ENCODE data around the gene FAT3.

DNA sequence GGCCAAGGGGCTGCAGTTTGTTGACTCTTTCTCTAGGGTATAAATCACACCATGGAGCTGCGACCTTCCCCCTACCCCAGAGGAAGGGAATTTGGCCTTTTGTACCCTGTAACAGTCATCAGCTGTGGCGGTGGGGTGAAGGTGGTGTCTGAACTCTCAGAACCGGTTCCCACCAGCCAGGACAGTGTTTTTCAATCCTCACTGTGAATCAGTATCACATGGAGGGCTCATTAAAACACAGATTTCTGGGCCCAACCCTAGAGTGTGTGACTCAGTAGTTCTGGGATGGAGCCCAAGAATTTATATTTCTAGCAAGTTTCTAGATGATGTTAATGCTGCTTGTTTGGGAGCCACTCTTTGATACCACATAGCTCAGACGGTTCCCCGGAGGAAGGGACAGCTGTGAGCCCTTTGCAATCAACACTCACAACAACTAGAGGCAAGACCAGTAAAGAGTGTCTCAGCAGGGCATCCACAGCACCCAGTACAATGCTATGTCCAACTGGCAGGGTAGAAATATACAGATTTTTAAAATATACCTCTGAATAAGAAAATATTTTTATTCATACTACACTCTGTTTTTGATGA lies 43.9 kb upstream of the FAT3 start:
- TF ChIP-seq, protein P1, sequence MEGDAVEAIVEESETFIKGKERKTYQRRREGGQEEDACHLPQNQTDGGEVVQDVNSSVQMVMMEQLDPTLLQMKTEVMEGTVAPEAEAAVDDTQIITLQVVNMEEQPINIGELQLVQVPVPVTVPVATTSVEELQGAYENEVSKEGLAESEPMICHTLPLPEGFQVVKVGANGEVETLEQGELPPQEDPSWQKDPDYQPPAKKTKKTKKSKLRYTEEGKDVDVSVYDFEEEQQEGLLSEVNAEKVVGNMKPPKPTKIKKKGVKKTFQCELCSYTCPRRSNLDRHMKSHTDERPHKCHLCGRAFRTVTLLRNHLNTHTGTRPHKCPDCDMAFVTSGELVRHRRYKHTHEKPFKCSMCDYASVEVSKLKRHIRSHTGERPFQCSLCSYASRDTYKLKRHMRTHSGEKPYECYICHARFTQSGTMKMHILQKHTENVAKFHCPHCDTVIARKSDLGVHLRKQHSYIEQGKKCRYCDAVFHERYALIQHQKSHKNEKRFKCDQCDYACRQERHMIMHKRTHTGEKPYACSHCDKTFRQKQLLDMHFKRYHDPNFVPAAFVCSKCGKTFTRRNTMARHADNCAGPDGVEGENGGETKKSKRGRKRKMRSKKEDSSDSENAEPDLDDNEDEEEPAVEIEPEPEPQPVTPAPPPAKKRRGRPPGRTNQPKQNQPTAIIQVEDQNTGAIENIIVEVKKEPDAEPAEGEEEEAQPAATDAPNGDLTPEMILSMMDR (conservative IDR thresholded peaks at IDR 0.05; ENCODE audit: low read length), result no peak
- no peak for TF ChIP-seq EZH2phosphoT487 (IDR thresholded peaks at IDR 0.05; ENCODE audit: borderline replicate concordance, low read depth, low read length)

Data from OCI-LY7 (cell line).